ENCODE measurements around the gene L3MBTL4. TPM values are rescaled to one million over a fixed set of nuclear protein-coding genes. Genes with fewer than 3 reads are reported as not detected.

The L3MBTL4 gene
- total RNA-seq, 1 experiment from 2014 or later: not detected

DNA sequence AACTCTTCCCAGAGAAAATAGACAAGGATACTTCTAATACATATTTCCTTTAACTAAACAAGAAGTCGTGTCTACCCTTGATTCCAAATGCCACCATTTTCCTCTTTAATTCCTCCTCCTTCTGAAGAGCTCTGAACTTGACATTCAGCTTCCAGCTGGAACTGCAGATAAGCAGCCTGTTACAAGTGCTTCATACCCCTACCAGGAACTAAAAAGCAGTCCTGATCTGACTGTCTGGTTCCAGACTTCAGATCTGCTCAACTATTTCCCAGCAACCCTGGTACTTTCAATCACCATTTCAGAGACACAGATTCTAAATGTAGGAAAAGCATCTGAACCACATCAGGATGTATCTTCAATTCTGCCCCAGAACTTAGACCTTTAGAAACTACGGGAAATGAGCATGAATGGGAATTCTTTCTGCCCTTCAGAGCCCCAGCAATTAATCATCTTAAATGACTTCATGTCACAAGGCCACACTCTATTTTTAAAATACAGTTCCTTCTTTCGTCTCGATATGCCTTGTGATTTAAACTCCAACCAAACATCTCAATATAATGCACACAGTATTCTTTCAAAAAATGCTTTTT, 159.5 kb downstream of the L3MBTL4 start:
- intact Hi-C loops (cut with micrococcal nuclease; ENCODE audit: unreplicated experiment): no loop called here
- BruUV-seq (replicated peaks): no TSS peak
- DNase-seq: no peak

DNA sequence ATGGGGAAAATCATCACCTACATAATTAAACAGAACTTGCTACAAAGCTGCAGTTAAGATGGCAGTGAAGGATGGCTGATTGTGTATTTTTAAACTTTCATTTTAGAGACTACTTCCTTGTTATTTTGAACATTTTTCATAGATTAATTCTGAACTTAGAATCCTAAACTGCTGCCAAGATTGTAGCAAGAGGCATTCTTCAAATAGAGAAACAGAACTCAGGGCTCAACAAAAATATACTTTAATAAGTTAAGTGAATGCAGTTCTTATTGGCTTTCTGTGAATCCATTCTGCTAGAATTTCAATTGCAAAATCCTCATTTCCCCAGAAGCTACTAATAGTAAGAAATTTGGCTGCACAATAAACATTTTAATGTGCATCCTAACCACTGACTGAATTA, 160.3 kb downstream of the L3MBTL4 start:
- no peaks in the 10 kb centered on the region for H3K9me3 ChIP-seq (ENCODE audit: insufficient read depth, low read depth)
- intact Hi-C loops (cut with micrococcal nuclease; ENCODE audit: unreplicated experiment): no loop called here
- no peak overlapping the region for H2AFZ ChIP-seq
- H4K20me1 ChIP-seq (ENCODE audit: insufficient read depth): no peaks in the 10 kb centered on the region
- DNase-seq: no peak
- H3K36me3 ChIP-seq (ENCODE audit: low read depth): no peaks in the 10 kb centered on the region
- no peaks in the 10 kb centered on the region for H3K4me1 ChIP-seq (replicated peaks; ENCODE audit: insufficient read depth)
- ChIA-PET POLR2A (ENCODE audit: unreplicated experiment) (no interaction called here), CTCF (no interaction called here)
- no TSS peak for BruUV-seq (replicated peaks)
- TF ChIP-seq, protein P1, sequence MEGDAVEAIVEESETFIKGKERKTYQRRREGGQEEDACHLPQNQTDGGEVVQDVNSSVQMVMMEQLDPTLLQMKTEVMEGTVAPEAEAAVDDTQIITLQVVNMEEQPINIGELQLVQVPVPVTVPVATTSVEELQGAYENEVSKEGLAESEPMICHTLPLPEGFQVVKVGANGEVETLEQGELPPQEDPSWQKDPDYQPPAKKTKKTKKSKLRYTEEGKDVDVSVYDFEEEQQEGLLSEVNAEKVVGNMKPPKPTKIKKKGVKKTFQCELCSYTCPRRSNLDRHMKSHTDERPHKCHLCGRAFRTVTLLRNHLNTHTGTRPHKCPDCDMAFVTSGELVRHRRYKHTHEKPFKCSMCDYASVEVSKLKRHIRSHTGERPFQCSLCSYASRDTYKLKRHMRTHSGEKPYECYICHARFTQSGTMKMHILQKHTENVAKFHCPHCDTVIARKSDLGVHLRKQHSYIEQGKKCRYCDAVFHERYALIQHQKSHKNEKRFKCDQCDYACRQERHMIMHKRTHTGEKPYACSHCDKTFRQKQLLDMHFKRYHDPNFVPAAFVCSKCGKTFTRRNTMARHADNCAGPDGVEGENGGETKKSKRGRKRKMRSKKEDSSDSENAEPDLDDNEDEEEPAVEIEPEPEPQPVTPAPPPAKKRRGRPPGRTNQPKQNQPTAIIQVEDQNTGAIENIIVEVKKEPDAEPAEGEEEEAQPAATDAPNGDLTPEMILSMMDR (conservative IDR thresholded peaks at IDR 0.05): no peak
- no peak for TF ChIP-seq EZH2 (IDR thresholded peaks at IDR 0.05; ENCODE audit: low read depth)
- H3K9me2 ChIP-seq (ENCODE audit: insufficient read depth): no peaks in the 10 kb centered on the region
- H3K79me2 ChIP-seq (ENCODE audit: low read depth): no peaks in the 10 kb centered on the region
- H3K27me3 ChIP-seq (ENCODE audit: insufficient read depth, low read depth): peaks cover 7% of the 10 kb centered on the region
- H3F3A ChIP-seq (ENCODE audit: insufficient read depth, low read depth): no peaks in the 10 kb centered on the region
- no peak overlapping the region for H3K4me2 ChIP-seq
- no peak overlapping the region for H3K27ac ChIP-seq
- no peak overlapping the region for H3K4me3 ChIP-seq

More for the DNA sequence above, 159.5 kb downstream of the L3MBTL4 start:
- ChIA-PET CTCF (no interaction called here), POLR2A (ENCODE audit: unreplicated experiment) (no interaction called here)
- no peaks in the 10 kb centered on the region for H3K9me3 ChIP-seq (ENCODE audit: insufficient read depth, low read depth)
- TF ChIP-seq EZH2 (IDR thresholded peaks at IDR 0.05; ENCODE audit: low read depth): no peak
- TF ChIP-seq, protein P1 (conservative IDR thresholded peaks at IDR 0.05): no peak
- no peak overlapping the region for H3K4me2 ChIP-seq
- no peaks in the 10 kb centered on the region for H3K36me3 ChIP-seq (ENCODE audit: low read depth)
- no peaks in the 10 kb centered on the region for H3K79me2 ChIP-seq (ENCODE audit: low read depth)
- no peak overlapping the region for H3K4me3 ChIP-seq
- no peaks in the 10 kb centered on the region for H3K9me2 ChIP-seq (ENCODE audit: insufficient read depth)
- H3F3A ChIP-seq (ENCODE audit: insufficient read depth, low read depth): no peaks in the 10 kb centered on the region
- H3K4me1 ChIP-seq (replicated peaks; ENCODE audit: insufficient read depth): no peaks in the 10 kb centered on the region
- H3K27me3 ChIP-seq (ENCODE audit: insufficient read depth, low read depth): peaks cover 7% of the 10 kb centered on the region
- H2AFZ ChIP-seq: no peak overlapping the region
- no peaks in the 10 kb centered on the region for H4K20me1 ChIP-seq (ENCODE audit: insufficient read depth)
- H3K27ac ChIP-seq: no peak overlapping the region

DNA sequence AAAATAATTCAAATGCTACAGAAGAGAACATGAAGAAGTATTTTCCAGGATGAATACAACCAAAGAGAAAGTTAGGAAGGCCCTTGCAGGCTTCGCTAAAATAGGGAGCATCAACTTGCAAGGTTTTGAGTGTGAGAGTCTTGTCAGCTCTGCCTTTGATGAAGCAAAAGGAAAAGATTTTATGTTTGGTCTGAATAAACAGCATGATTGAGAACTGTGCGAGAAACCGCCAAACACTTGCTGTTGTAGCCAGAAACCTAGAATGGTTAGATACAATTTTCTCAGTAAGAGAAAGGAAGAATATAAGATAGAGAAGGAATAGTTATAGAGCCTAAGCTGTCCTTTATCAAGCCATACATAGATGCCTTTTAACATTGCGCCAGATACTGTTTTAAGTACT, 163.6 kb downstream of the L3MBTL4 start:
- ChIA-PET POLR2A (ENCODE audit: unreplicated experiment) (no interaction called here), CTCF (no interaction called here)
- Histone ChIP-seq H4K20me1 (ENCODE audit: insufficient read depth) (no peaks in the 10 kb centered on the region), H3K4me2 (no peak overlapping the region), H3K9me3 (ENCODE audit: insufficient read depth, low read depth) (no peaks in the 10 kb centered on the region), H3K9me2 (ENCODE audit: insufficient read depth) (no peaks in the 10 kb centered on the region), H3K36me3 (ENCODE audit: low read depth) (no peaks in the 10 kb centered on the region), H2AFZ (no peak overlapping the region), H3K4me3 (no peak overlapping the region), H3F3A (ENCODE audit: insufficient read depth, low read depth) (no peaks in the 10 kb centered on the region), H3K79me2 (ENCODE audit: low read depth) (no peaks in the 10 kb centered on the region), H3K4me1 (replicated peaks; ENCODE audit: insufficient read depth) (no peaks in the 10 kb centered on the region), H3K27ac (no peak overlapping the region), H3K27me3 (ENCODE audit: insufficient read depth, low read depth) (peaks cover 3% of the 10 kb centered on the region; the same call in 1 of the 2 replicates)
- intact Hi-C loops (cut with micrococcal nuclease; ENCODE audit: unreplicated experiment): no loop called here
- no TSS peak for BruUV-seq (replicated peaks)
- DNase-seq: no peak
- TF ChIP-seq, protein P1 (conservative IDR thresholded peaks at IDR 0.05): no peak
- no peak for TF ChIP-seq EZH2 (IDR thresholded peaks at IDR 0.05; ENCODE audit: low read depth)
